HG02571 (cell line): Measurements from ENCODE around the gene UNC13C.

Experiments used
- ATAC-seq: cut with Tn5 transposase; IDR thresholded peaks from one replicate; pipeline ENCODE4 v1.9.1; 2021; ENCODE audit warnings: mild to moderate bottlenecking, moderate library complexity; ENCODE audit not compliant: unreplicated experiment

UNC13C gene

DNA sequence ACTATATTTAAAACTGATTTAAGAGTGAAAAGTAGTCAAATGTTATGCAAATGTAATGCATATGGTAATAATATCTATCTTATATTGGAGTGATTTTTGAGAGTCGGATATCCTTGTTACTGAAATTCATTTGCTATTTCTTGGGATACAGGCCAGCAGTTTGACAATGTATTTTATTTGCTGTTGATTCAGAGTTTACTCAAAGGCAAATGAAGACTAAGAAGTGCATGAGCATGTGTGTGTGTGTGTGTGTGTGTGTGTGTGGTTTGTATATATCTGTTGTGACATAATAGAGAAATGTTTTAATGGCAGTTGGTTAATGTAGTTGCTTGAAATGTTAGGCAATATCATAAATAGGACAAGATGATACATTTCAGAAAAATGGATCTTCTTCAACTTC lies 39.0 kb downstream of the UNC13C start:
- ATAC-seq, result no peak

GRCh38 chr15:54017959-54018358 lies 39.7 kb downstream of the UNC13C start:
- no peak for ATAC-seq

- ATAC-seq, result no peak
These were observed 48.0 kb downstream of the UNC13C start for GRCh38 chr15:54026258-54026657.

- no peak for ATAC-seq
These were observed 48.6 kb downstream of the UNC13C start for GRCh38 chr15:54026891-54027290.

DNA sequence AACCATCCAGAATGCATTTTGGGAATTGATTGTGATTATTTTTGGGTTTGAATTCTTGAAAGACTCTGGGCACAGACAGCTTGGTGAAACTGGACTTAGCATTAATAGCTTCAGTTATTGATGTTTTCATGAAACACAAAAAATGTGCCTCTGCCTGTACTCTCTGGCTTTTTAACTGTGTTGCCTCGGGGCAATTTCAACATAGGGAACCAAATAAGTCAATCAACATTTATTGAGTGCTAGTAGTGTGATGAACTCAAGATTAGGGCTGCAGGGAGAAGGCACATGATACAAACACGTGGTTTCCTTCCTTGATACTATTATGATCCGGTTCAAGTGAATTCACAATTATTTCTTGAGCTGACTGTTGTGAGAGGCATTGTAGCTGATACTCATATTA lies 50.8 kb downstream of the UNC13C start:
- ATAC-seq, result no peak

DNA sequence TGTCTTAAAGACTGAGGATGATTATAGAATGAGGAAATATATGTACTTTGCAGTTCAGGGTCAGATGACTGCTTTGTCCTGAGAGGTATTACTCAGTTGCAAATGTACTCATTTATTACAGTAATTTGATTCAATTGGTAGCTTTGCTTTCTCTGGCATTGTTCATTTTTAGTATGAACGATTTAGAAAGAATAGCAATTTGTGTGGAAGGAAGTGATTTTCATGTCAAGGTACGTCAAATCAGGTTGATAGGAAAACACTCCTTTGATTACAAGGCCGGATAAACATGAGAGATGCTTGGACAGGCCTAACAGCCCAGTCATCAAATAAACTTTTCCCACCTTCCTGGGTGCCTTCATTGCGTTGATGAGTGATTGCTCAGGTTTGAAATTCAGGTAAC lies 53.8 kb downstream of the UNC13C start:
- ATAC-seq, result no peak

- no peak for ATAC-seq
These were observed 55.2 kb downstream of the UNC13C start for GRCh38 chr15:54033356-54033860.

- ATAC-seq, result no peak
These were observed 55.7 kb downstream of the UNC13C start for GRCh38 chr15:54033869-54034458.

- no peak for ATAC-seq
These were observed 57.4 kb downstream of the UNC13C start for GRCh38 chr15:54035616-54036015.

- ATAC-seq, result no peak
These were observed 67.2 kb downstream of the UNC13C start for GRCh38 chr15:54045397-54045796.

GRCh38 chr15:54046093-54046492 lies 67.9 kb downstream of the UNC13C start:
- ATAC-seq, result no peak

- ATAC-seq, result no peak
These were observed 86.1 kb downstream of the UNC13C start for GRCh38 chr15:54064365-54064764.

DNA sequence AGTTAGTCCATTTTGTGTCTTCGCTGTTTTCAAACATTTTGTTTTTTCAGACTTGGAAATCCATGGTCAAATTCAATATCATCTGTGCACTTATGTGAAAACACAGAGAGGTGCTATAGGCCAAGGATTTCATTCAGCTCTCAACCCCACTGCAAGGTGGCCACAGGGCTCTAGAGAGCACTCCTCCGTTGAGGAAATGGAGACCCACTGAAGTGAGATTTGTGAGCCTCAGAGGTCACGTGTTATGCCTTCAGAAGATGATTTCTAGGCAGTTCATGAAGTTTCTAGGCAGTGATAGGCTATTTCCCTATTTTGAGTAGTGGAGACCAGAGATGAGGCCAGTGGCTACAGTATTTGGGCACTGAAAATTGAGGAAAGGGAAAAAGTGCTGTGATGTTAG lies 88.2 kb downstream of the UNC13C start:
- ATAC-seq, result no peak

GRCh38 chr15:54082836-54083492 lies 104.7 kb downstream of the UNC13C start:
- ATAC-seq, result no peak

DNA sequence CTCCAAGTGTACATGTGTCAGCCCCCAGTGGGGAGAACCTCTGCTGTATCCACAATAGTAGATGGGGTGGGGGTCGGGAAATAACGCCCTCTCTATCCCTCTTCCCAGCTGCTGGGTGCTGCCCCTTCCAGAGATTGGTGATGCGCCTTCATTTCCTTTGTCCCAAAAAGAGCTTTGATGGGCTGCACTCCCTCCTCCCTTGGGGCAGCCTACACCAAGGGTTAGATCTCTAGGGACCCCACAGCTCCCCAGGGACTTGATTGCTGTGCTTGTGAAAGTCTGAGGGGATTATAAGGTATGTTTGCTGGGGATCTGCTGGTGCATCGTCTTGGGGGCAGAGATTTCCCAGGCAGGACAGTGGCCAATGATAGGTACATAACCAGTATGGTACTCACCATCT lies 105.3 kb downstream of the UNC13C start:
- ATAC-seq, result no peak

GRCh38 chr15:54083991-54084390 lies 105.8 kb downstream of the UNC13C start:
- ATAC-seq, result no peak

DNA sequence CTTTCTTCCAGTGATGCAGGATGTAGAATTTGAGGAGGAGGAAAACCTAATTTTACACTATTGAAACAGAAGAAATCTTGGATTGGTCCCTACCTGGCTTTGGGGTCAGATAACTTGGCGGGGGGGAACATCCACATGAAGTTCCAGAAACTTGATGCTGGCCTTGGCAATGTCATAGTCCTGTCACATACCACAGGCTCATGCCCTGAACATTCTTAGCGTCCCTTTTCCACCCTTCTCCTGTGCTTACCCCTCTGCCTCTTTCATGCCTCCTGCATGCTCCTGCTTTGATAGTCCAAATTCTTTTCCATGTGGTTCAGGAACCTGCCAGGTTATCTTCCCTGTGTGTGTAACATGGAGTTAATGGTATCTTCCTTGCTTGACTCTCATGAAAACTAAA lies 110.6 kb downstream of the UNC13C start:
- no peak for ATAC-seq

- ATAC-seq, result no peak
These were observed 111.5 kb downstream of the UNC13C start for GRCh38 chr15:54089776-54090175.

- no peak for ATAC-seq
These were observed 113.4 kb downstream of the UNC13C start for GRCh38 chr15:54091651-54092050.

- ATAC-seq, result no peak
These were observed 116.4 kb downstream of the UNC13C start for GRCh38 chr15:54094661-54095060.

DNA sequence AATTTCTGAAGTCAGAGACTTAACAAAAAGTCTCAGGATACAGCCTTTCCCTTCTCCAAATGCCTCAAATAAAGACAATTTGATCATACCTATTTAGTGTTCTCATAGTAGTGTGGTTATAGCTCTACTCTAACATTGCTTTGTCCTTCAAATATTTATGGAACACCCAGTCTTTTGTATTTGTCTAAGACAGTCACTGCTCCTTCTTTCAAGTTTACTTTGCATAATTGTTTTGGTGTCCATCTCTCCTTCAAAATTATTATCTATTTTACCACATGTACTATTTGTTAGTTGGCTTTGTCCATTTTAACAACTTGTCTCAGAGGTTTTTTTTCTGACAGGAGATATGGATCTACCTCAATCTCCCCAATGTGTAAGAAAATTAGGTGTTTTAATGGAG lies 118.8 kb downstream of the UNC13C start:
- no peak for ATAC-seq

GRCh38 chr15:54099010-54099409 lies 120.8 kb downstream of the UNC13C start:
- ATAC-seq, result no peak
